ENCODE measurements around the gene OBP2B. TPM values are rescaled to one million over a fixed set of nuclear protein-coding genes. Genes with fewer than 3 reads are reported as not detected.

OBP2B gene
- total and polyA plus RNA-seq, 2 experiments from 2014 or later = not detected

- H3K4me3 ChIP-seq = no peak overlapping the region
- H2AFZ ChIP-seq = no peak overlapping the region
- H3K36me3 Mint-ChIP-seq (ENCODE audit: low read depth) = no peaks in the 10 kb centered on the region
Observed at GRCh38 chr9:133187561-133188005, 21.5 kb downstream of the OBP2B start.

More at GRCh38 chr9:133187561-133188005, 21.5 kb downstream of the OBP2B start:
- Histone ChIP-seq H4K20me1 (replicated peaks; ENCODE audit: insufficient read depth) (no peaks in the 10 kb centered on the region), H3K79me2 (replicated peaks; ENCODE audit: insufficient read depth) (no peaks in the 10 kb centered on the region), H3K4me2 (no peak overlapping the region), H3F3A (replicated peaks; ENCODE audit: low read depth) (no peaks in the 10 kb centered on the region), H3K36me3 (ENCODE audit: insufficient read depth) (no peaks in the 10 kb centered on the region), H3K4me1 (ENCODE audit: insufficient read depth) (no peaks in the 10 kb centered on the region), H3K27ac (ENCODE audit: low read depth) (no peak overlapping the region), H3K9me2 (ENCODE audit: insufficient read depth) (no peaks in the 10 kb centered on the region), H3K27me3 (ENCODE audit: insufficient read depth) (peaks cover 10% of the 10 kb centered on the region; the same call in 1 of the 2 replicates)
- peaks cover 2% of the 10 kb centered on the region; the same call in 1 of the 3 replicates for H3K4me1 Mint-ChIP-seq
- TF ChIP-seq POLR2AphosphoS5 (IDR thresholded peaks at IDR 0.05; ENCODE audit: low read depth) (no peak), EZH2phosphoT487 (IDR thresholded peaks at IDR 0.05; ENCODE audit: unreplicated experiment) (no peak), CTCF (conservative IDR thresholded peaks at IDR 0.05; ENCODE audit: low read depth in 2 of 2) (no peak), NANOG (IDR thresholded peaks at IDR 0.05; ENCODE audit: borderline replicate concordance) (no peak), REST (IDR thresholded peaks at IDR 0.05; ENCODE audit: unreplicated experiment) (no peak), CREB1 (CRISPR knock-in tag; IDR thresholded peaks at IDR 0.05; ENCODE audit: low read depth) (no peak), ZNF114 (CRISPR knock-in tag; IDR thresholded peaks at IDR 0.05) (no peak), STAT1 (IDR thresholded peaks at IDR 0.05; ENCODE audit: unreplicated experiment) (no peak), JUNB (IDR thresholded peaks at IDR 0.05; ENCODE audit: unreplicated experiment) (no peak), ZNF331 (CRISPR knock-in tag; IDR thresholded peaks at IDR 0.05; ENCODE audit: low read depth) (no peak), EZH2 (IDR thresholded peaks at IDR 0.05; ENCODE audit: low read depth, unreplicated experiment) (no peak)
- TF ChIP-seq, protein P1, sequence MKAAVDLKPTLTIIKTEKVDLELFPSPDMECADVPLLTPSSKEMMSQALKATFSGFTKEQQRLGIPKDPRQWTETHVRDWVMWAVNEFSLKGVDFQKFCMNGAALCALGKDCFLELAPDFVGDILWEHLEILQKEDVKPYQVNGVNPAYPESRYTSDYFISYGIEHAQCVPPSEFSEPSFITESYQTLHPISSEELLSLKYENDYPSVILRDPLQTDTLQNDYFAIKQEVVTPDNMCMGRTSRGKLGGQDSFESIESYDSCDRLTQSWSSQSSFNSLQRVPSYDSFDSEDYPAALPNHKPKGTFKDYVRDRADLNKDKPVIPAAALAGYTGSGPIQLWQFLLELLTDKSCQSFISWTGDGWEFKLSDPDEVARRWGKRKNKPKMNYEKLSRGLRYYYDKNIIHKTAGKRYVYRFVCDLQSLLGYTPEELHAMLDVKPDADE (IDR thresholded peaks at IDR 0.05) = no peak
- TF ChIP-seq, protein P2, sequence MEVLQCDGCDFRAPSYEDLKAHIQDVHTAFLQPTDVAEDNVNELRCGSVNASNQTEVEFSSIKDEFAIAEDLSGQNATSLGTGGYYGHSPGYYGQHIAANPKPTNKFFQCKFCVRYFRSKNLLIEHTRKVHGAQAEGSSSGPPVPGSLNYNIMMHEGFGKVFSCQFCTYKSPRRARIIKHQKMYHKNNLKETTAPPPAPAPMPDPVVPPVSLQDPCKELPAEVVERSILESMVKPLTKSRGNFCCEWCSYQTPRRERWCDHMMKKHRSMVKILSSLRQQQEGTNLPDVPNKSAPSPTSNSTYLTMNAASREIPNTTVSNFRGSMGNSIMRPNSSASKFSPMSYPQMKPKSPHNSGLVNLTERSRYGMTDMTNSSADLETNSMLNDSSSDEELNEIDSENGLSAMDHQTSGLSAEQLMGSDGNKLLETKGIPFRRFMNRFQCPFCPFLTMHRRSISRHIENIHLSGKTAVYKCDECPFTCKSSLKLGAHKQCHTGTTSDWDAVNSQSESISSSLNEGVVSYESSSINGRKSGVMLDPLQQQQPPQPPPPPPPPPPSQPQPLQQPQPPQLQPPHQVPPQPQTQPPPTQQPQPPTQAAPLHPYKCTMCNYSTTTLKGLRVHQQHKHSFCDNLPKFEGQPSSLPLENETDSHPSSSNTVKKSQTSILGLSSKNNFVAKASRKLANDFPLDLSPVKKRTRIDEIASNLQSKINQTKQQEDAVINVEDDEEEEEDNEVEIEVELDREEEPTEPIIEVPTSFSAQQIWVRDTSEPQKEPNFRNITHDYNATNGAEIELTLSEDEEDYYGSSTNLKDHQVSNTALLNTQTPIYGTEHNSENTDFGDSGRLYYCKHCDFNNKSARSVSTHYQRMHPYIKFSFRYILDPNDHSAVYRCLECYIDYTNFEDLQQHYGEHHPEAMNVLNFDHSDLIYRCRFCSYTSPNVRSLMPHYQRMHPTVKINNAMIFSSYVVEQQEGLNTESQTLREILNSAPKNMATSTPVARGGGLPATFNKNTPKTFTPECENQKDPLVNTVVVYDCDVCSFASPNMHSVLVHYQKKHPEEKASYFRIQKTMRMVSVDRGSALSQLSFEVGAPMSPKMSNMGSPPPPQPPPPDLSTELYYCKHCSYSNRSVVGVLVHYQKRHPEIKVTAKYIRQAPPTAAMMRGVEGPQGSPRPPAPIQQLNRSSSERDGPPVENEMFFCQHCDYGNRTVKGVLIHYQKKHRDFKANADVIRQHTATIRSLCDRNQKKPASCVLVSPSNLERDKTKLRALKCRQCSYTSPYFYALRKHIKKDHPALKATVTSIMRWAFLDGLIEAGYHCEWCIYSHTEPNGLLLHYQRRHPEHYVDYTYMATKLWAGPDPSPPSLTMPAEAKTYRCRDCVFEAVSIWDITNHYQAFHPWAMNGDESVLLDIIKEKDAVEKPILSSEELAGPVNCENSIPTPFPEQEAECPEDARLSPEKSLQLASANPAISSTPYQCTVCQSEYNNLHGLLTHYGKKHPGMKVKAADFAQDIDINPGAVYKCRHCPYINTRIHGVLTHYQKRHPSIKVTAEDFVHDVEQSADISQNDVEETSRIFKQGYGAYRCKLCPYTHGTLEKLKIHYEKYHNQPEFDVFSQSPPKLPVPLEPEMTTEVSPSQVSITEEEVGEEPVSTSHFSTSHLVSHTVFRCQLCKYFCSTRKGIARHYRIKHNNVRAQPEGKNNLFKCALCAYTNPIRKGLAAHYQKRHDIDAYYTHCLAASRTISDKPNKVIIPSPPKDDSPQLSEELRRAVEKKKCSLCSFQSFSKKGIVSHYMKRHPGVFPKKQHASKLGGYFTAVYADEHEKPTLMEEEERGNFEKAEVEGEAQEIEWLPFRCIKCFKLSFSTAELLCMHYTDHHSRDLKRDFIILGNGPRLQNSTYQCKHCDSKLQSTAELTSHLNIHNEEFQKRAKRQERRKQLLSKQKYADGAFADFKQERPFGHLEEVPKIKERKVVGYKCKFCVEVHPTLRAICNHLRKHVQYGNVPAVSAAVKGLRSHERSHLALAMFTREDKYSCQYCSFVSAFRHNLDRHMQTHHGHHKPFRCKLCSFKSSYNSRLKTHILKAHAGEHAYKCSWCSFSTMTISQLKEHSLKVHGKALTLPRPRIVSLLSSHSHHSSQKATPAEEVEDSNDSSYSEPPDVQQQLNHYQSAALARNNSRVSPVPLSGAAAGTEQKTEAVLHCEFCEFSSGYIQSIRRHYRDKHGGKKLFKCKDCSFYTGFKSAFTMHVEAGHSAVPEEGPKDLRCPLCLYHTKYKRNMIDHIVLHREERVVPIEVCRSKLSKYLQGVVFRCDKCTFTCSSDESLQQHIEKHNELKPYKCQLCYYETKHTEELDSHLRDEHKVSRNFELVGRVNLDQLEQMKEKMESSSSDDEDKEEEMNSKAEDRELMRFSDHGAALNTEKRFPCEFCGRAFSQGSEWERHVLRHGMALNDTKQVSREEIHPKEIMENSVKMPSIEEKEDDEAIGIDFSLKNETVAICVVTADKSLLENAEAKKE (CRISPR knock-in tag; IDR thresholded peaks at IDR 0.05) = no peak
- H3K27me3 Mint-ChIP-seq (ENCODE audit: insufficient read depth, low read depth, poor library complexity) = peaks cover 19% of the 10 kb centered on the region
- ATAC-seq (no peak), DNase-seq (ENCODE audit: low spot score) (no peak)
- H3K27ac Mint-ChIP-seq = no peak overlapping the region
- H3K4me3 Mint-ChIP-seq = no peak overlapping the region
- H3K9me3 Mint-ChIP-seq = no peaks in the 10 kb centered on the region

All from GM23338 (cell line).